A549 treated with AZD9567 at 1 μM for 4 hours (cell line): ENCODE measurements around the gene ZNF79. TPM values are rescaled to one million over a fixed set of nuclear protein-coding genes. Genes with fewer than 3 reads are reported as not detected.

Source experiments
- total RNA-seq: library from RNA; stranded (reverse); fragments of 200-300 nt; extraction: Qiagen RNA extraction; gene quantifications from 5 replicates; pipeline ENCODE4 v1.2.3, GENCODE V29; 2022; ENCODE audit not compliant: insufficient read depth

The ZNF79 gene
- 6.3 to 9.0 TPM (median 7.1 TPM) in 5 replicates for total RNA-seq

DNA sequence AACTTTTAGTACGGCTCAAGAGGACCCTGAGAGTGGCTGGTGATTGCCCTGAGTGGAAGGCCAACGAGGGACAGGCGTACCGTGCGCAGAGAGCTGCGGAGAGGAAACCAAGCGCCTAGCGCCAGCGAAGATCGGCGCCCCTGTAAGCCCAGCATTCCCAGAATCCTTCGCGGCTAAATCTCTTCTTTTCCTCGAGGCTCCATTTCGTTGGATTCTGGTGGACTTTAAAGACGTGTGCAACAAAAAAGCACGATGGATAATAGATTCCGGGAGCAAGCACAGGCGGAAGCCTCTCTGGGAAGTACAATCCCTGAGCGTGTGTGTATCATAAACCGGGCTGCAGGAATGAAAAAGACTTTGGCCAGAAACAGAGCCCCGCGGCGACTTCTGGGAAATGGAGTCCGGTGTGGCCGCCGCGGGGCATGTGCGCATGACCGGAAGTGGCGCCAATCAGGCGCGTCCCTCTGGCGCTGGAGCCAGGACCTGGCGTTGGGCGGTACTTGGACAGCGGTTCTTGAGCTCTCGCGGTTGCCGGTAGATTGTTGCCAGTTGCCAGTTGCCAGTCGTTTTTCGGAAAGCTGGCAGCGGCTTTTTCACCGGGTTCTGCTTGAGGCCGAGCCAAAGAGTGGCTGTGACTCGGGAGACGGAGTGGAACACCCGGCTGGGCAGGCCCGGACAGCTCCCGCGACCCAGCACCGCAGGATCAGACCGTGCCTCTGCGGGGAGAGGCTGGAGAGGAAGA lies at the start of gene ZNF79:
ZNF79 (plus strand) TSS at position 449 of the 742 bp plus-strand sequence. CDS start 406 bp downstream, outside the sequence.

GRCh38 chr9:127396808-127397645 lies 27.2 kb upstream of the ZNF79 start, which contains the start of gene SLC2A8:
Gene SLC2A8, plus strand, starts transcription at chr9:127397169. Its CDS starts 62 bp downstream, at chr9:127397231.

DNA sequence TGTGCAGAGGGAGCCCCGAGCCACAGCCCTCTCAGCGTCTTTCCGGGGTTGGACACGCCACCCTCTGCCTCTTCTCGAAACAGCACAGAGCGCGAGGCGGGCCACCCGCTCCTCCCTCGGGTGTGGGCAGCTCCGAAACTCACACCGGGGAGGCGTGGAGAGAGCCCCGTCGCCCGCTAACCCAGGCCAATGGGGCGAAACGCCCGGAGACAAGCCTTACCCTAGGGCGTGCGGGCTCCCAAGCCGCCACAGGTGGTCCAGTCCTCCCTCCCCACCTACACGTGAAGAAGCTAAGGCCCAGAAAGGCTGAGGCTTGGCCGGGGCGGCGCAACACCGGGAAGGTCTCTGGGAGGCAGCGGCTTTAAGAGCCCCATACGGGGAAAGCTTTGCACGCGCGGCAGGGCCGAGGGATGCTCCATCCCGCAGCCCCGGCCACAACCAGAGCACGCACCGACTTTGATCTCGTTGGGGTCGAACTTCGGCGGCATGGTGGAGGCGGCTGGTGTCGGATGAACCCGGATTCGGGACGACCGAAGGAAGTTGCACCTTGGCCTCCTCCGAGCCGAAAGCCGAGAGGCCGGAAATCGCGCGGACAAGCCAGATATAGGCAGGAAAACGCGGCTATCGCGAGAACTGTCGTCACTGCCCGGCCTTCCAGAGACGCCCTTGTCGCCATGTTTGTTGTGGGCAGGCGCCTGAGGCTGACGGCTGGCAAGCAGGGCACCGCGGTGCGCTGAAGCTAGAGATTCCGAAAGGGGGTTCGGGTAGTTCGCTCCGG lies 26.8 kb downstream of the ZNF79 start, which contains the start of the genes LRSAM1 and RPL12:
LRSAM1 (plus strand) TSS at position 681 of the 778 bp plus-strand sequence. CDS start 3,018 bp downstream, outside the sequence.
RPL12 (minus strand) TSS at position 577 of the 778 bp plus-strand sequence; CDS start at position 488, 89 bp downstream.

Other genes with a start within 250 kb of the ZNF79 start
- gene GARNL3, start 159.6 kb upstream of the ZNF79 start, total RNA-seq, result 1.7 to 3.0 TPM (median 2.8 TPM) in 4 of 5 replicates, not detected in the other
- 15.8 to 18.1 TPM (median 16.8 TPM) in 5 replicates for gene SLC2A8, start 27.2 kb upstream of the ZNF79 start, total RNA-seq
- gene RPL12, start 27.0 kb downstream of the ZNF79 start, total RNA-seq, result 2,641 to 2,873 TPM (median 2,840 TPM) in 5 replicates
- 5.3 to 10.8 TPM (median 10.0 TPM) in 5 replicates for gene LRSAM1, start 27.1 kb downstream of the ZNF79 start, total RNA-seq
- 16.1 to 20.8 TPM (median 19.9 TPM) in 5 replicates for gene STXBP1, start 187.9 kb downstream of the ZNF79 start, total RNA-seq